Stimulated activated CD4-positive, alpha-beta T cell treated with anti-CD3 and anti-CD28 coated beads, Interleukin-4, amount 100 ng/mL, for 48 hours (primary cell): ENCODE data around the gene PRAMEF27.
"Not testable (repeated sequence)": the region's sequence is repeated elsewhere in the genome, so short reads cannot be mapped to it uniquely, and the experiment has no call there.

ENCODE experiments used
- DNase-seq, 2 donors: peaks; one replicate each; pipeline ENCODE4 v3.0.0-alpha.2; 2020; ENCODE audit warnings: low read depth in 2 of 2

PRAMEF27 gene

GRCh38 chr1:13056475-13056874, at the start of gene PRAMEF27:
TSS of gene PRAMEF27 (minus strand) at chr1:13056575. CDS start at chr1:13053659, 2,916 bp downstream.
- not testable (repeated sequence) for DNase-seq

- not testable (repeated sequence) for DNase-seq
These were observed 14.1 kb upstream of the PRAMEF27 start, which contains the start of gene PRAMEF25 for GRCh38 chr1:13070474-13070873. TSS of gene PRAMEF25 (plus strand) at chr1:13070774. CDS start at chr1:13073694, 2,920 bp downstream.

- not testable (repeated sequence) for DNase-seq
These were observed 36.5 kb downstream of the PRAMEF27 start for GRCh38 chr1:13019846-13020245.

GRCh38 chr1:13011932-13012331, 44.4 kb downstream of the PRAMEF27 start:
- DNase-seq = not testable (repeated sequence)

GRCh38 chr1:13009348-13009747, 47.0 kb downstream of the PRAMEF27 start:
- not testable (repeated sequence) for DNase-seq

GRCh38 chr1:13005732-13006131, 50.6 kb downstream of the PRAMEF27 start:
- not testable (repeated sequence) for DNase-seq
